HG03558 (cell line): Measurements from ENCODE around the gene ANO7.

Experiments
- ATAC-seq: cut with Tn5 transposase; IDR thresholded peaks from one replicate; pipeline ENCODE4 v1.9.1; 2021; ENCODE audit warnings: moderate number of reproducible peaks; ENCODE audit not compliant: unreplicated experiment; ENCODE audit errors: extremely low read depth

ANO7 gene

DNA sequence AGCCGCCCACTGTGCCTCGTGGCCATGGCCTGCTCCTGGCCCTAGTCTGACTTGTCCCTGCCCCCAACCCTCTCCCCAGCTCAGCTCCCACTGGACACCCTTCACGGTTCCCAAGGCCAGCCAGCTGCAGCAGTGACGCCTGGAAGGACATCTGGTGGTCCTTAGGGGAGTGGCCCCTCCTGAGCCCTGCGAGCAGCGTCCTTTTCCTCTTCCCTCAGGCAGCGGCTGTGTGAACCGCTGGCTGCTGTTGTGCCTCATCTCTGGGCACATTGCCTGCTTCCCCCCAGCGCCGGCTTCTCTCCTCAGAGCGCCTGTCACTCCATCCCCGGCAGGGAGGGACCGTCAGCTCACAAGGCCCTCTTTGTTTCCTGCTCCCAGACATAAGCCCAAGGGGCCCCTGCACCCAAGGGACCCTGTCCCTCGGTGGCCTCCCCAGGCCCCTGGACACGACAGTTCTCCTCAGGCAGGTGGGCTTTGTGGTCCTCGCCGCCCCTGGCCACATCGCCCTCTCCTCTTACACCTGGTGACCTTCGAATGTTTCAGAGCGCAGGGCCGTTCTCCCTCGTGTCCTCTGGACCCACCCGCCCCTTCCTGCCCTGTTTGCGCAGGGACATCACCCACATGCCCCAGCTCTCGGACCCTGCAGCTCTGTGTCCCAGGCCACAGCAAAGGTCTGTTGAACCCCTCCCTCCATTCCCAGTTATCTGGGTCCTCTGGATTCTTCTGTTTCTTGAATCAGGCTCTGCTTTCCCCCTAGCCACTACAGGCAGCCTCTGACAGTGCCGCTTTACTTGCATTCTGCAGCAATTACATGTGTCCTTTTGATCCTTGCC lies 35.8 kb downstream of the ANO7 start:
- no peak for ATAC-seq

DNA sequence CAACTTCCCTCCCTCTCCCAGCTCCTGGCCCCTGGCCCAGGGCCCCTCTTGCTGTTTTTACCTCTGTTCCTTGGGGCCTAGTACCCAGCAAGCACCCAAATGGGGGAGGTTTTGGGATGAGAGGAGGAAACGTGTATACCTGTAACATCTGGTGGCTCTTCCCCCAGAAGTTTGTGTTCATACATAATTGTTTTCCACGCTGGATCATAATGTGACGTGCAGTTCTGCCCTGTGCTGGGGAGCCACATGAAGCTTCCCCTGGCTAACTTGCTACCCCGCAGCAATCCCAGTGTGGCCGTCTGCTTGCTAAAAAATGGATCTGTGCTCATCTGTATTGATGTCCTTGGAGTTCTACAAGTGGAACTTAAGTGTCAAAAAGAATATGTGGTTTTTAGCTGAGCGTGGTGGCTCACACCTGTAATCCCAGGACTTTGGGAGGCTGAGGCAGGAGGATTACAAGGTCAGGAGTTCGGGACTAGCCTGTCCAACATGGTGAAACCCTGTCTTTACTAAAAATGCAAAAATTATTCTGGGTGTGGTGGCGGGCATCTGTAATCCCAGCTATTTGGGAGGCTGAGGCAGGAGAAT lies 36.5 kb downstream of the ANO7 start:
- ATAC-seq, result no peak

DNA sequence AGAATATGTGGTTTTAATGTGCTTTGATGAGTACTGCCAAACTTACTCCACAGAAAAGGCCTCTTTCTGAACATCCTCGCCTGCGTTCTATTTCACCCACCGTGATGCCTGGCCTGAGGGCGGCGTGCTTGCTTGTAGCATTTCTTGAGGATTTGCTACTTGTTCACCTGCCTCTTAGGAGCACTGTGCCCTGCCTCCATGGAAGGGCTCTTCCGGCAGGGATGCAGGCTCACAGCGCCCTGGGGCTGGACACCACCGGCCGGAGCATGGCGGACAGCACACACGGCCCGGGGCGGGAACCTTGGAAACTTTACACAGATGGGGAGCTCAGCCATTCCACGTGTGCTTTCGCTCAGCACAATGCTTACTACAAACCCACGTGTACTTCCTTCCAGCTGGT lies 37.1 kb downstream of the ANO7 start:
- no peak for ATAC-seq

DNA sequence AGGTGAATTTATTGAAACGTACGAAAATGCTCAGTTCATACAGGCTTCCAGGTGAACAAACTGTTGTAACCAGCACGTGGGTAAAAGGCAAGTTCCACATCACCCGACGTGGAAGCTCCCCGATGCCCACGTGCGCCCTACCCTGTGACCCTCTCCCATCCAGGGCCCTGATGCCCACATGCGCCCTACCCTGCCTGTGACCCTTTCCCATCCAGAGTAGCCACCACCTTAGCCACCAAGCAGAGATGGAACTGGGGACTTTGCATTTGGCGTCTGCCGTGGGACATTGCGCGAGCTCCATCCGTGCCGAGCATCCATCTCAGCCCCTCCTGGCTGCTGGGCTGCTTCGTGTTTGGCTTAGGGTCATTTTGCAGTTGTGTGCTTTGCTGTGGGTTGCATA lies 37.5 kb downstream of the ANO7 start:
- ATAC-seq, result no peak

DNA sequence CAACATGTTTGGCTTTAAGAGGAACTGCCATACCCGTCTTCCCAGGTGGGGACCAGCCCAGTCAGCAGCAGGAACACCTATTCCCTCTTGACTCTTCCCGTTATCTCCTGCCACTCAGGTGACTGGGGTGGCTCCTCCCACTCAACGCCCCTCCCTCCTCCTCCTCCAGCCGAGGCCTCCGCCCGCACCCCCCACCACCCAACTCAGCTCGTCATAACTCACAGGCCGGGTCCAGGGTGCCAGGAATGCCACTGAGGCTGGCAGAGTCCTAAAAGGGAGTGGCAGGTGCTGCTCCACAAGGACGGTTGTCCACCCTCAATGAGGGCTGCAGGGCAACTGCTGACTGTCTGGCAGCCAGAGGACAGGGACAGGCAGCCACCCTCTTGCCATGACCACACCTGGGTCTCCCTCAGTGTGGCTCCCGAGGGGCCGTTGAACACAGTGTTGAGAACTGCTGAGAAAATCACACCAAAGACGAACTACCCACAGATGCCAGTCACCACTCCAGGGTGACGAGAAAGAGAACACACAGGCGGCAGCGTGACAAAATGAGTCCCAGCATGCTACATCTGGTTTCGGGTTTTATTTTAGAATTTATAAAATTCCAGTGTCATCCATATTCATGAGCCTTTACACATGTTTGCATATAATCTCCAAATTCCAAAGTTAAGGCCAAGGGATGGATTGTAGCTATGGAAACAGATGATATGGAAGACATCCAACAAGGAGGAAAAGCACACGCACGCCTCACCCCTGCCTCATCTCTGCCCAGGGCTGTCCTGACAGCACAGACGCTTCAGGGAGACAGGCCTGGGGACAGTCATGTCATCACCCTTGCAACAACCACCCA lies 38.5 kb downstream of the ANO7 start:
- ATAC-seq, result no peak

DNA sequence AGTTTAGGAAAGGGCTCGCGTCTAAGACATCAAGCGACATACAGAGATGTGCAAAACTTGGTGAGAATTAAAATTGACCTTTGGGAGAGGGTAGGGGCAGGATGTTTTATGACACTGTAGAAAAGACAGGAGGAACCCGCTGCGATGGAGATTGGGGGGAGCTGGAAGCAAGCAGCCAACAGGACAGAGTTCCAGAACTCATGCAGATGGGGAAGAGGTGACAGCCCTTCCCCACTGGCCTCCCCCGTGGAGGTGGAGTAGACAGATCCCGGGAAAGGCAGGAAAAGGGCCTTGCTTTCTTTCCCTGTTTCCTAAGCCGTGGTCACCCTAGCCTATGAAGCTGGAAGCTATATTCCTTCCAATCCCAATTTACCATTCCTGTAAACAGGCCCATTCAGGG lies 39.1 kb downstream of the ANO7 start:
- ATAC-seq, result no peak

DNA sequence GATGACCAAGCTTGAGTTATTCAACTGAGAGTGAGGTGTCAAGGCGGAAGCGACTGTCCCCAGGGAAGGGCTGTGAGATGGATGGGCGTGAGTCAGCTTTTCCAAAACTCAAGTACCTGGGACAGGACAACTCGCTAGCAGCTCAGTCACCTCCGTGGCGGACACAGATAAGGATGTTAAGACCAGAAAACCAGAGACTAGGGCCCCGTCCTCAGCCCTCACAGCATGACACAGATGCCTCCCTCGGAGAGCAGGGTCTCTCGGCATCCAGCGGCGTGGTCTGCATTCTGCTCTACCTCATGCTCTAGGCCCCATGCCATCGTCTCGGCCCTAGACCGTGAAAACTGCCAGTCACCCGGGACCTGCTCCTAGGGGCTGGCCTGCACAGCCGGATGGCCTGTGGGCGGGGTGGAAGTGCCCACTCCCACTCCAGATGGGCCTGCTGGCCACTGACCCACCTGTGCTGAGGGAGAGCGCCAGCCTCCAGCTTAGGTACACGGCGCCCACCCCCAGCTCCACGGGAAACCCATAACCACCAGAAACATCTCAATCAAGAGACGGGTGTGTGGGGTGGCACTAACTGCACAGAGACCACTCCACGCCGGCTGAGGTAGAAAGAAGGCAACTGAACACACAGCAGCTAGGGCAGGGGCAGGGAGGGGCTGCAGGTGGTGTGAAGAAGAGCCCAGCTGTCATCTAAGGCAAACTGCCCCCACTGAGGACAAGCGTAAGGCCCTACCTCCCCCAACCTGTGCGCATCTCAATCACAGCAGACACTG lies 39.8 kb downstream of the ANO7 start:
- ATAC-seq, result no peak

DNA sequence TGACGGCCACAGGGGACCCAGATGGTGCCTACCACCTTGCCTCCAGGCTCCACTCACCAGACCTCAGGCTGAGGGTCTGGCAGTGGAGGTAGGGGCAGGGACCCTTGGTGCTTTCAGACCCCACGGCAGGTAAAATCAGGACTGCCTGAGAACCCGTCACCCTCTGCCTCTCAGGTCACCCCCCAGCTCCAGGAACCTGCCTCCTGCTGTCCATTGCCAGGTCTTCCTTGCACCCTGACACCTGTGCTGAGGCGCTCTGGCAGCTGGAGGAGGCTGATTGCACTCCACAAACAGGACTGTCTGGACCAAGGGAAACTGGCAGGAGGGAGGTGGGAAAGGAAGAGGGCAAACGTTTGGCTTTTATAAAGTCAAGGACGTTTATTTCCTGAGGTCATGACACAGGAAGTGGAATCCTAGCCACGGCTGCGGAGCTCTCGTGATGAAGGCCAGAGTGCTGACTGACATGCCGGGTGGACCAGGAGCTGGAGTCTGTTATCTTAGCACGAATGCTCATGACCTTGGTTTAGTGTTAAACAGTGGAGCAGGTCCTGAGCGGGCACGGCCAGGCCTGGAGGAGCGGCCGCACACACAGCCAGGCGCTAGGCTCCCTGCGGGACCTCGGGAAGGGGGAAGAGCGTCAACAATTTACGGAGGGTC lies 40.5 kb downstream of the ANO7 start:
- no peak for ATAC-seq

DNA sequence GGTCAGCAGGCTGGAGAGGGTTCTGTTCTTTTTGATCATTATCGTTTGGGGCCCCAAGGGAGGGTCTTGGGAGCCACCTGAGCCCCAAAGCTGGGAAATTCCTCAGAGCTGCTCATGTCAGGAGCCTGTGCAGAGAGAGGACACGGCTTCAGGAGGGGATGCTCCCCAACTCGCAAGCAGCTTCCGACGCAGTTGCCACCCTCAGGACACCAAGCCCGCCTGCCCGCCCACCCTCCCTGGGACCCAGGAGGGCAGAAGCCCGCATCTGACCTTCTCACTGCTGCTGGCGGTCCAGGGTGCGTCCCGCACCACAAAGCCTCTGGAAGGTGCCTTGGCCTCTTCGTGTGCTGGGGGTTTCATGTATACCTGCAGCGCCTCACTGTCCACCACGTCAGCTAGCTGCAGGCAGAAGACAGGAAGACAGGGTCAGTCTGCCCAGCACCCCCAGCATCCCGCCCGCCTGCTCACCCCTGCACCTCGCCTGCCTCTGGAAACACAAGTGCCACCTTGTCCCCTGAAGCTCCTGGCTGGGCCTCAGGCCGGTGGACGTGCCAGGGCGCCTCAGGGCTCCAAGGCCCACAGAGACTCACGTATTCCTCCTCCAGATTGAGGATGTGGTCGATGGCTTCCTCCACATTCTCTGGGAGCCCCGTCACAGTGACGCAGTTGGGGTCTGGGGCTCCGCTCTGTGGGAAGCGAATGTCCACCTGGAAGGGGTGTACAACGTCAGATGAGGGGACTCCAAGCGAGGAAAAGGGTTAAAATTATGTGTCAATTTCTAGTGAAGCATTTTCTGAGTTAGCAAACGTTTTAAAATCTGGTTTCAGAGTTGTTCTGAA lies 41.3 kb downstream of the ANO7 start:
- ATAC-seq, result no peak

DNA sequence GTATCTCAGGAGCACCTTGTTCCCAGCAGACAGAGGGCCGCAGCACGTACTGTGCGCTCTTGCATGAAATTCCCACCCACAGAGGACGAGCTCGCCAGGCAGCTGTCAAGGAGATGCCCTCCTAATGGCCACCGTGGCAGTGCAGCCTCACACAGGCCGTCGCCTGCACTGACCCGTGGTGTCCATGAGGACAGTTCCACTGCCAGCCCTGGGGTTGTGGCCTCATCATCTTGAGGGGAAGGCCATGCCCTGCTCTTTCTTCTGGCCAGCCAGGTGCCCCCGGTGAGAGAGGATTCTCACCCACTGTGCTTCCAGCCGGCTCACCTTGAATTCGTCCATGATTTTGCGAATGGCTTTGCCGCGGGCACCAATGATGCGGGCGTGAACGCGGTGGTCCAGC lies 42.0 kb downstream of the ANO7 start:
- no peak for ATAC-seq

DNA sequence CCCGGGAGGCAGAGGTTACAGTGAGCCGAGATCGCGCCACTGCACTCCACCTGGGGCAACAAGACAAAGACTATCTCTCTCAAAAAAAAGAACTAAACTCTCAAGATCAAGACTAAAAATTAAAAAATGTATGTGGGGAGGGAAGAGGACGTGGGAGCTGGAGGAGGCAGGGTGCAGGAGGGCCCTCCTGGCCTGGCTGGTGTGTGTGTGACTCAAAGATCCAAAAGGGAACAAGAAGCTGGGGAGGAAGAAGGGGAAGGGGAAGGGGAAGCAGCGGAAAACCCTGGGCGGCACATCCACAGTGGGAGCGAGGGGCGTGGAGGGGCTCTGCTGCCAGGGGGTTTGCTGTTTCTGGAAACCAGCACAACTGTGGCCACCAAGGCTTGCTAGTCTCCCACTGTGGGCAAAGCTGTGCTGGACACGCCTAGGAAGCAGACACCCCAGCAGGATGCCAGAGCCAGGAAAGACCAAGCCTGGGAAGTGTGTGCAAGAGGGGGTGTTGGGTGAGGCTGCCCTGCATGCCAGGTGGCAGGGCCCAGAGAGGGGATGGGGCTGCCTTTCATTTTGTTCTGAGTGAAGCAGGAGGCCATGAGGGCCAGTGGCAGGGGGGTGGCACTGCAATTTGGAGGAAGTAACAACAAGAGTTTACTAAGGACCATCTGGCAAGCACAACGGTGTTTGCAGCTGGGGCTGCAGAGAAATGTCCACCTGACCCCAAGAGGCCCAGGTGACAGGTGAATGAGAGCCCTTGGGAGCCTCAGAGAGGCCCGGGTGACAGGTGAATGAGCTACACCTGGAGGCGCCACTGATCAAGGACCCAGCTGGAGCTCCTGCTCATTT lies 44.5 kb downstream of the ANO7 start:
- no peak for ATAC-seq

DNA sequence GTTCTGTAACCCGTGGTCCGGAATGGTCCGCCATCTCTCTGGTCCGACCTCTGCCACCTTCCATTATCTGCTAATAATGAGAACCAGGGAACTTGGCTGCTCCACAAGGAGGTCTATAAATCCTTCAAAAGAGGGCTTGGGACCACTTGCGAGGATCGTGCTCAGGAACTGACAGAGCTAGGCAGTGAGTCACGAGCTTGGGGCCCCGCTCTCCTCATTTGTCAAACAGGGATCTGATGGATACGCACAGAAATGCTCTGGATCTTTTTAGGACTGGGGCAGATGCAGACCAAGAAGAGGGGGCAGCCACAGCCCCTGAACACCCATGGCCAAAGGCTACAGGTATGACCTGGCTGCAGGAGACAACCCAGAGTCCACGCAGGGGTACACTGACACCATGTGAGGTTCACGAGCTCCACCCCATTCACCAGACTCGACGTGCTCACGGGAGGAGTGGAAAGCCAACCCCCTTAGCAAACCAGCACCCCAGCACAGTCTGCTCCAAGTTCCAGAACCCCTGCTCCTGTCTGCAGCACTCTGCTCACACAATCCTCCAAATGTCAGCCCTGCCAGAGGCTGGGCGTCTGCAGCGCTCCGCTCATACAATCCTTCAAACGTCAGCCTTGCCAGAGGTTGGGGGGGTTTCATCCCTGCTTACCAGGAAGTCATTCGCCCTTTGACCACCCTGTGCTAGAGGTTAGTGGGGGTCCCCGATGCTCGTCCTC lies 45.8 kb downstream of the ANO7 start:
- ATAC-seq, result no peak

DNA sequence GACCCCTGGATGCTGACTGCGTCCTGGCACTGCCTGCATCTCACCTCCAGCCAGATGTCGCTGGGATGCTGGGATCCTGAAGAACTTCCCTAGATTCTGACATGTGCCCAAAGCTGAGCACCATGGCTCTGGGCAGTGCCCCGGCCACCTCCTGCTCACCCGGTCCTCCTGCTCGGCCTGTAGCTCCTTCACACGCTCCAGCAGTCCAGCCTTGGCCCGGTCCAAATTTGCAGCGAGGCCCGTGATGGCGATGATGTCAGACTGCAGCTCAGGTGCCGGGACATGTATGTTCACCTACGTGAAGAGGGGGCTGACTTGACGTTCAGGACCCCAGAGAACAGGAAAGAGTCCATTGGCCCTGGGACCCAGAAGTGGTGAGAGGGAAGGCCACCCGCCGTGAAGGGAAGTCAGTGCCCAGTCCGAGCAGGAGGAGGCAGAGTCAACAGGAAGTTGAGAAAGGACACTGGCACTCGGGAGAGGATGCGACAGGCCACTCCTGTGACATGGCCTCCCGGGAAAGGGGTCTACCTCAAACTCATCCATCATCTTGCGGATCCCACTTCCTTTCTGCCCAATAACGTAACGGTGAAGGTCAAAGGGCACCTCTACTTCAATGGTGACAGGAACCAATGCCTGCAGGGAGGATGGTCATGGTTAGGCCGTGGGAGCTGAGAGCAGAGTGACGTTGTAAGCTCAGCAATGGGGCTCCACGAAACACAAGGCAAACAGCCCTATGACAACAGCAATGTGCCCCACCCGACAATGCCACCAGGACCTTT lies 46.7 kb downstream of the ANO7 start:
- ATAC-seq, result no peak

DNA sequence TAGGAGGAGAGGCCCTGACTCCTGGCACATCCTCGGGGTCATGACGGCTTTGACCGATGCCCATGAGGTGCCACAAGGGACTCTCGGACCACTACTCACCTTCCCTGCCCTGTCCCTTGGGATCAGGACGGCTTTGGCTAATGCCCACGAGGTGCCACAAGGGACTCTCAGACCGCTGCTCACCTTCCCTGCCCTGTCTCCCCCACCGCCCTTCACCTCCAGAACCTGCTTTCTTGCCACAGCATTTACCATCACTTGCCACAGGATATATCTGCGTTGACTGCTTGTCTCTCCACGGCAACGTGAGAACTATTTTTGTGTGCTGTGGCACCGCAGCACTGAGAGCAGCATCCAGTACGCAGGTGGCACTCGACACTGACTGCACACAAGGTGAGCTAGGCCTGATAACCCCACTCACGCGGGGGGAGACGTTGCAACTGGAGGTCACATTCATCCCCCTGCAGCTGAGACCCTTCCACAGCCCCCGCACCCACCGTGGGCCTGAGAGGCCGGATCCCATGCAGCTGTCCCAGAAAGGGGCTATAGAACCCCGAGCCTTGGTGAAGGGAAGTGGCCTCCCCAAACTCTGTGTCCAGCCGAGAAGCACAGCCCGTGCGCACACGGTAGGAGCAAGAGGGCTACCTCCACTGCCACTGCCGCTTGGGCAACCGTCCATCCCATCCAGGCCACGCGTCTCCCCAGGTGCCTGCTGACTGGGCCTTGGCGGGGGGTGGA lies 47.5 kb downstream of the ANO7 start:
- no peak for ATAC-seq

DNA sequence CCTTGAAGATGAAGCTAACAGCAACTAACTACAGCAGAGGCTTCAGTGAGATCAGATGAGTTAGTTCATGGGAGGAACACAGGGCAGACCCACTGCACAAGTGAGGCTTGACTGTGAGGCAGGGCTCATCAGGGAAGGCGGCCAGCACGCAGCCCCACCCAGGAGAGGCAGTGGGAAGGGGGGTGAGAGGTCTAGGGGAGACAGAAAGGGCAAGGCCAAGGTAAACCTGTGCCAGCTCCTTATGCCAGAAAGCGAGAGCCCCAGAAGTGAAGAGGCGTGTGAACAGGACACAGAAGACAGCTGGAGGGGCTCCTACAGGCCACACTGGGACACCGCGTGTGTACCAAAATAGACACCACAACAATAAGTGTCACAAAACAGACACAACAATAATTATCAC lies 48.6 kb downstream of the ANO7 start:
- ATAC-seq, result no peak

DNA sequence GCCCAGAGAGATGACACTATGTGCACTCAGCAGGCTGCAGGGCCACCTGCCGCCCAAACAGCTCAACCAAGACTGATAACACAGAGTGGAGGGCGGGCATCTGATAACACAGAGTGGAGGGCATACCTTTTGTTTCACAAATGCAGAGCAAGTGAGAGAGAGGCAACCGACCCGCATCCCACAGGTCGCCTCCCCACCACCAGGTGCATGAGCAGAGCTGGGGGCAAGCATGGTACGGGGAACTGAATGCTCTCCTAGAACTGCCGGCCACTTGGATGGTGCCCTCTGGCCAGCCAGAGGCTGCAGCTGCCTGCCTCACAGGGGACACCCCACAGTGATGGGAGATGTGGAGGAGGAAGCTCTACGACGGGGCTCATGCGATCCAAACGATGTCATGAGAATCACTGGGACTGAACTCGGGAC lies 49.5 kb downstream of the ANO7 start:
- ATAC-seq, result no peak
